ENCODE results near the gene NFKBIE. TPM values are rescaled to one million over a fixed set of nuclear protein-coding genes. Genes with fewer than 3 reads are reported as not detected.

Gene NFKBIE
- total and polyA plus RNA-seq, 4 experiments from 2014 or later = 8.0 to 15.0 (median 10.5) TPM

GRCh38 chr6:44272999-44273566 is 7.7 kb upstream of the NFKBIE start:
- H3K27ac Mint-ChIP-seq = no peak overlapping the region
- peaks cover 7% of the 10 kb centered on the region for H3K4me1 ChIP-seq (ENCODE audit: insufficient read depth, low read length)
- H3K27me3 Mint-ChIP-seq = peaks cover 45 to 63% of the 10 kb centered on the region in 2 donors
- H3K36me3 Mint-ChIP-seq = peaks cover 0 to 5% of the 10 kb centered on the region in 2 donors
- intact Hi-C loops (cut with micrococcal nuclease) = no loop called here
- peaks cover 43% of the 10 kb centered on the region for H3K27me3 ChIP-seq (ENCODE audit: insufficient read depth, low read length)
- H3K9me3 ChIP-seq (ENCODE audit: control insufficient read depth in 1 of 2, low read length in 2 of 2) = no peaks in the 10 kb centered on the region
- H3K36me3 ChIP-seq (ENCODE audit: insufficient read depth, low read length) = no peaks in the 10 kb centered on the region
- H3K27ac ChIP-seq (ENCODE audit: low read depth, low read length) = no peak overlapping the region
- H3K4me1 Mint-ChIP-seq = peaks cover 0 to 19% (median 4%) of the 10 kb centered on the region in 4 donors
- POLR2A ChIA-PET (ENCODE audit: partially characterized antibody) = no interaction called here
- H3K9me3 Mint-ChIP-seq = peaks cover 0 to 2% (median 0%) of the 10 kb centered on the region in 8 donors
- no peak for DNase-seq
- CTCF ChIA-PET (ENCODE audit: partially characterized antibody) = no interaction called here
- no peak overlapping the region for H3K4me3 ChIP-seq (ENCODE audit: low read length in 2 of 2)
- H3K4me3 Mint-ChIP-seq = peak overlapping the region in 1 of 8 donors; percentile 23

- intact Hi-C loops (cut with micrococcal nuclease) = no loop called here
- POLR2A ChIA-PET (ENCODE audit: partially characterized antibody) = no interaction called here
- H3K9me3 Mint-ChIP-seq = peaks cover 0 to 2% (median 0%) of the 10 kb centered on the region in 8 donors
- peaks cover 0 to 24% (median 4%) of the 10 kb centered on the region in 4 donors for H3K4me1 Mint-ChIP-seq
- DNase-seq = no peak
- no peak overlapping the region for H3K27ac ChIP-seq (ENCODE audit: low read depth, low read length)
- H3K27me3 ChIP-seq (ENCODE audit: insufficient read depth, low read length) = peaks cover 43% of the 10 kb centered on the region
- peak overlapping the region in 3 of 8 donors; percentile 14 to 23 (median 21) for H3K4me3 Mint-ChIP-seq
- H3K4me1 ChIP-seq (ENCODE audit: insufficient read depth, low read length) = peaks cover 7% of the 10 kb centered on the region
- no peaks in the 10 kb centered on the region for H3K36me3 ChIP-seq (ENCODE audit: insufficient read depth, low read length)
- H3K36me3 Mint-ChIP-seq = peaks cover 0 to 5% of the 10 kb centered on the region in 2 donors
- CTCF ChIA-PET (ENCODE audit: partially characterized antibody) = no interaction called here
- H3K27me3 Mint-ChIP-seq = peaks cover 40 to 58% of the 10 kb centered on the region in 2 donors
- no peaks in the 10 kb centered on the region for H3K9me3 ChIP-seq (ENCODE audit: control insufficient read depth in 1 of 2, low read length in 2 of 2)
- H3K4me3 ChIP-seq (ENCODE audit: low read length in 2 of 2) = no peak overlapping the region
- no peak overlapping the region for H3K27ac Mint-ChIP-seq
Observed at GRCh38 chr6:44272529-44272928, 7.2 kb upstream of the NFKBIE start.

GRCh38 chr6:44271914-44272313 is 6.6 kb upstream of the NFKBIE start:
- intact Hi-C loops (cut with micrococcal nuclease) = no loop called here
- DNase-seq = no peak
- Mint-ChIP-seq H3K36me3 (peaks cover 0 to 5% of the 10 kb centered on the region in 2 donors), H3K27ac (peak overlapping the region in 1 of 7 donors; percentile 35), H3K4me1 (peaks cover 0 to 21% (median 4%) of the 10 kb centered on the region in 4 donors), H3K27me3 (peaks cover 34 to 52% of the 10 kb centered on the region in 2 donors), H3K9me3 (peaks cover 0 to 2% (median 0%) of the 10 kb centered on the region in 8 donors), H3K4me3 (peak overlapping the region in 5 of 8 donors; percentile 10 to 79 (median 21))
- ChIA-PET POLR2A (ENCODE audit: partially characterized antibody) (interaction anchor here (1.0 kb wide), 1 partner anchor 66 kb away, joined by 3 read pairs; no protein-coding TSS in a partner anchor), CTCF (ENCODE audit: partially characterized antibody) (no interaction called here)
- Histone ChIP-seq H3K36me3 (ENCODE audit: insufficient read depth, low read length) (no peaks in the 10 kb centered on the region), H3K4me3 (ENCODE audit: low read length in 2 of 2) (no peak overlapping the region), H3K27ac (ENCODE audit: low read depth, low read length) (no peak overlapping the region), H3K27me3 (ENCODE audit: insufficient read depth, low read length) (peaks cover 39% of the 10 kb centered on the region), H3K9me3 (ENCODE audit: control insufficient read depth in 1 of 2, low read length in 2 of 2) (no peaks in the 10 kb centered on the region), H3K4me1 (ENCODE audit: insufficient read depth, low read length) (peaks cover 7% of the 10 kb centered on the region)

- Histone ChIP-seq H3K27ac (ENCODE audit: low read depth, low read length) (no peak overlapping the region), H3K27me3 (ENCODE audit: insufficient read depth, low read length) (peaks cover 33% of the 10 kb centered on the region), H3K9me3 (ENCODE audit: control insufficient read depth in 1 of 2, low read length in 2 of 2) (no peaks in the 10 kb centered on the region), H3K4me3 (ENCODE audit: low read length in 2 of 2) (no peak overlapping the region), H3K4me1 (ENCODE audit: insufficient read depth, low read length) (peaks cover 7% of the 10 kb centered on the region), H3K36me3 (ENCODE audit: insufficient read depth, low read length) (no peaks in the 10 kb centered on the region)
- CTCF ChIA-PET (ENCODE audit: partially characterized antibody) = interaction anchor here (8.3 kb wide), 1 partner anchor 17 kb away, joined by 82 read pairs; the partner anchor contains the start of gene SLC35B2
- H3K9me3 Mint-ChIP-seq = peaks cover 0 to 2% (median 0%) of the 10 kb centered on the region in 8 donors
- intact Hi-C loops (cut with micrococcal nuclease) = no loop called here
- peaks cover 0 to 17% (median 7%) of the 10 kb centered on the region in 4 donors for H3K4me1 Mint-ChIP-seq
- DNase-seq = no peak
- POLR2A ChIA-PET (ENCODE audit: partially characterized antibody) = interaction anchor here (1.0 to 2.1 kb wide), 3 partner anchors 15 to 66 kb away, joined by 3 to 13 read pairs (median 6); partner anchors contain the start of genes HSP90AB1 and SLC35B2
- H3K27me3 Mint-ChIP-seq = peaks cover 31 to 48% of the 10 kb centered on the region in 2 donors
- H3K4me3 Mint-ChIP-seq = peak overlapping the region; percentile 35 to 79 (median 76)
- peaks cover 0 to 5% of the 10 kb centered on the region in 2 donors for H3K36me3 Mint-ChIP-seq
- H3K27ac Mint-ChIP-seq = peak overlapping the region in 2 of 7 donors; percentile 35 to 74
Observed at GRCh38 chr6:44271406-44271723, 6.0 kb upstream of the NFKBIE start.

GRCh38 chr6:44270526-44271405 is 5.4 kb upstream of the NFKBIE start:
- peaks cover 7% of the 10 kb centered on the region for H3K4me1 ChIP-seq (ENCODE audit: insufficient read depth, low read length)
- Mint-ChIP-seq H3K4me1 (peaks cover 0 to 17% (median 7%) of the 10 kb centered on the region in 4 donors), H3K27me3 (peaks cover 31 to 48% of the 10 kb centered on the region in 2 donors), H3K36me3 (peaks cover 0 to 5% of the 10 kb centered on the region in 2 donors), H3K27ac (peak overlapping the region in 2 of 7 donors; percentile 35 to 74), H3K4me3 (peak overlapping the region; percentile 64 to 79 (median 76)), H3K9me3 (peaks cover 0 to 2% (median 0%) of the 10 kb centered on the region in 8 donors)
- no peaks in the 10 kb centered on the region for H3K36me3 ChIP-seq (ENCODE audit: insufficient read depth, low read length)
- intact Hi-C loops (cut with micrococcal nuclease) = no loop called here
- ChIA-PET POLR2A (ENCODE audit: partially characterized antibody) (interaction anchor here (1.0 to 2.1 kb wide), 4 partner anchors 14 to 65 kb away, joined by 3 to 13 read pairs (median 4); partner anchors contain the start of genes HSP90AB1 and SLC35B2), CTCF (ENCODE audit: partially characterized antibody) (interaction anchor here (1.4 to 8.3 kb wide), 3 partner anchors 16 to 98 kb away, joined by 4 to 82 read pairs (median 5); partner anchors contain the start of genes AARS2 and SLC35B2)
- H3K27ac ChIP-seq (ENCODE audit: low read depth, low read length) = no peak overlapping the region
- H3K27me3 ChIP-seq (ENCODE audit: insufficient read depth, low read length) = peaks cover 33% of the 10 kb centered on the region
- DNase-seq = no peak
- H3K9me3 ChIP-seq (ENCODE audit: control insufficient read depth in 1 of 2, low read length in 2 of 2) = no peaks in the 10 kb centered on the region
- no peak overlapping the region for H3K4me3 ChIP-seq (ENCODE audit: low read length in 2 of 2)

GRCh38 chr6:44269921-44270525 is 4.7 kb upstream of the NFKBIE start, which contains the start of gene TMEM151B:
Gene TMEM151B, plus strand, starts transcription at chr6:44270450. Its CDS starts 293 bp downstream, at chr6:44270743.
- DNase-seq = no peak
- Histone ChIP-seq H3K9me3 (ENCODE audit: control insufficient read depth in 1 of 2, low read length in 2 of 2) (no peaks in the 10 kb centered on the region), H3K36me3 (ENCODE audit: insufficient read depth, low read length) (no peaks in the 10 kb centered on the region), H3K27me3 (ENCODE audit: insufficient read depth, low read length) (peaks cover 33% of the 10 kb centered on the region), H3K4me3 (ENCODE audit: low read length in 2 of 2) (no peak within 1 kb of the TSS), H3K4me1 (ENCODE audit: insufficient read depth, low read length) (peaks cover 7% of the 10 kb centered on the region), H3K27ac (ENCODE audit: low read depth, low read length) (no peak within 1 kb of the TSS)
- H3K4me1 Mint-ChIP-seq = peaks cover 0 to 17% (median 8%) of the 10 kb centered on the region in 4 donors
- POLR2A ChIA-PET (ENCODE audit: partially characterized antibody) = interaction anchor here (1.0 to 2.1 kb wide), 3 partner anchors 13 to 42 kb away, joined by 3 to 13 read pairs (median 6); partner anchors contain the start of genes HSP90AB1 and SLC35B2
- H3K27ac Mint-ChIP-seq = peak within 1 kb of the TSS in 4 of 7 donors; percentile 3 to 74 (median 45)
- peaks cover 31 to 48% of the 10 kb centered on the region in 2 donors for H3K27me3 Mint-ChIP-seq
- H3K9me3 Mint-ChIP-seq = peaks cover 0 to 2% (median 0%) of the 10 kb centered on the region in 8 donors
- CTCF ChIA-PET (ENCODE audit: partially characterized antibody) = interaction anchor here (1.4 to 8.3 kb wide), 7 partner anchors 15 to 187 kb away, joined by 4 to 82 read pairs (median 14); partner anchors contain the start of genes AARS2, SLC35B2 and SPATS1
- peak within 1 kb of the TSS; percentile 64 to 79 (median 76) for H3K4me3 Mint-ChIP-seq
- peaks cover 1 to 5% of the 10 kb centered on the region in 2 donors for H3K36me3 Mint-ChIP-seq
- intact Hi-C loops (cut with micrococcal nuclease) = loop anchor here (2.0 kb wide), 1 partner anchor 117 kb away; the partner anchor contains the start of gene CDC5L

Data from CD4-positive, alpha-beta memory T cell (primary cell).